ENCODE measurements around the gene RNF169. TPM values are rescaled to one million over a fixed set of nuclear protein-coding genes. Genes with fewer than 3 reads are reported as not detected.
A peak's percentile ranks its signal among the peaks of the same experiment; 100 is the strongest.
"Not testable (repeated sequence)": the region's sequence is repeated elsewhere in the genome, so short reads cannot be mapped to it uniquely, and the experiment has no call there.

The RNF169 gene
- polyA plus RNA-seq, 4 donors = 18.9 to 19.4 (median 19.1) TPM

GRCh38 chr11:74818283-74818946, 69.8 kb downstream of the RNF169 start:
- DNase-seq (ENCODE audit: low read depth in 4 of 4, low spot score in 3 of 4) = no peak

GRCh38 chr11:74819400-74819799, 70.8 kb downstream of the RNF169 start:
- no peak for DNase-seq (ENCODE audit: low read depth in 4 of 4, low spot score in 3 of 4)

GRCh38 chr11:74820763-74821162, 72.1 kb downstream of the RNF169 start:
- DNase-seq (ENCODE audit: low read depth in 4 of 4, low spot score in 3 of 4) = no peak

- DNase-seq (ENCODE audit: low read depth in 4 of 4, low spot score in 3 of 4) = peak; percentile 63 to 85 (median 76)
Observed at GRCh38 chr11:74822170-74822569, 73.5 kb downstream of the RNF169 start.

- no peak for DNase-seq (ENCODE audit: low read depth in 4 of 4, low spot score in 3 of 4)
Observed at GRCh38 chr11:74824285-74824982, 75.8 kb downstream of the RNF169 start.

- DNase-seq (ENCODE audit: low read depth in 4 of 4, low spot score in 3 of 4) = not testable (repeated sequence)
Observed at GRCh38 chr11:74825596-74825995, 76.9 kb downstream of the RNF169 start.

- no peak for DNase-seq (ENCODE audit: low read depth in 4 of 4, low spot score in 3 of 4)
Observed at GRCh38 chr11:74826901-74827300, 78.3 kb downstream of the RNF169 start.

- DNase-seq (ENCODE audit: low read depth in 4 of 4, low spot score in 3 of 4) = no peak
Observed at GRCh38 chr11:74837191-74837590, 88.5 kb downstream of the RNF169 start.

- no peak for DNase-seq (ENCODE audit: low read depth in 4 of 4, low spot score in 3 of 4)
Observed at GRCh38 chr11:74838188-74838587, 89.5 kb downstream of the RNF169 start.

- no peak for DNase-seq (ENCODE audit: low read depth in 4 of 4, low spot score in 3 of 4)
Observed at GRCh38 chr11:74839446-74839845, 90.8 kb downstream of the RNF169 start.

- no peak for DNase-seq (ENCODE audit: low read depth in 4 of 4, low spot score in 3 of 4)
Observed at GRCh38 chr11:74839971-74840370, 91.3 kb downstream of the RNF169 start.

GRCh38 chr11:74840486-74840885, 91.8 kb downstream of the RNF169 start:
- no peak for DNase-seq (ENCODE audit: low read depth in 4 of 4, low spot score in 3 of 4)

- no peak for DNase-seq (ENCODE audit: low read depth in 4 of 4, low spot score in 3 of 4)
Observed at GRCh38 chr11:74842967-74843366, 94.3 kb downstream of the RNF169 start.

- no peak for DNase-seq (ENCODE audit: low read depth in 4 of 4, low spot score in 3 of 4)
Observed at GRCh38 chr11:74844072-74844471, 95.4 kb downstream of the RNF169 start.

- no peak for DNase-seq (ENCODE audit: low read depth in 4 of 4, low spot score in 3 of 4)
Observed at GRCh38 chr11:74844865-74845264, 96.2 kb downstream of the RNF169 start.

- no peak for DNase-seq (ENCODE audit: low read depth in 4 of 4, low spot score in 3 of 4)
Observed at GRCh38 chr11:74845978-74846517, 97.4 kb downstream of the RNF169 start.

GRCh38 chr11:74846770-74847169, 98.1 kb downstream of the RNF169 start:
- no peak for DNase-seq (ENCODE audit: low read depth in 4 of 4, low spot score in 3 of 4)

- no peak for DNase-seq (ENCODE audit: low read depth in 4 of 4, low spot score in 3 of 4)
Observed at GRCh38 chr11:74847395-74847794, 98.7 kb downstream of the RNF169 start.

- DNase-seq (ENCODE audit: low read depth in 4 of 4, low spot score in 3 of 4) = no peak
Observed at GRCh38 chr11:74847895-74848294, 99.2 kb downstream of the RNF169 start.

GRCh38 chr11:74849525-74850391, 101.1 kb downstream of the RNF169 start:
- no peak for DNase-seq (ENCODE audit: low read depth in 4 of 4, low spot score in 3 of 4)

- DNase-seq (ENCODE audit: low read depth in 4 of 4, low spot score in 3 of 4) = no peak
Observed at GRCh38 chr11:74853223-74853622, 104.6 kb downstream of the RNF169 start.

All from left renal pelvis (tissue), 4 donors.